Measurements from ENCODE around the gene CREB5.

Gene CREB5

DNA sequence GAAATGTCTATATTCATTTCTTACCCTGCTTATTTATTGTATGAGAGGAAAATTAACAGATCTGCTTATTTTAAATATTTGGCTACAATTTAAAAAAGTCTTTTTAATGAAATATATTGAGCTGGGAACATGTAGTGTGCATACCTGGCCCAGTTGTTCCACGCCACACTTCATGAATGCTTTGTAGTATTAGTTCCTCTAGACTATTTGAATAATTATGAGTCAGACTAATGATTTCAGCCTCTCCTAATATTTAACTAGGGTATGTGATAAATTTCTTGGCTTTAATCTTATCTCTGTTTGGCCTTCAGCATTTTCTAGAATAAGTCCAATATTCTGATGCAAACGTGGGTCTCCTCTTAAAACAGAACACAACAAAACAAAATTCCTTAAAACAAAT is 226.6 kb downstream of the CREB5 start:
- TF ChIP-seq EGR1 (IDR thresholded peaks at IDR 0.05) (no peak), NFIC (IDR thresholded peaks at IDR 0.05) (no peak), TAF1 (IDR thresholded peaks at IDR 0.05; ENCODE audit: low read depth) (no peak), EP300 (IDR thresholded peaks at IDR 0.05; ENCODE audit: borderline replicate concordance) (no peak), YY1 (IDR thresholded peaks at IDR 0.05; ENCODE audit: low read depth) (no peak), FOXM1 (IDR thresholded peaks at IDR 0.05; ENCODE audit: borderline replicate concordance, low read depth) (no peak)
- TF ChIP-seq, protein P1, sequence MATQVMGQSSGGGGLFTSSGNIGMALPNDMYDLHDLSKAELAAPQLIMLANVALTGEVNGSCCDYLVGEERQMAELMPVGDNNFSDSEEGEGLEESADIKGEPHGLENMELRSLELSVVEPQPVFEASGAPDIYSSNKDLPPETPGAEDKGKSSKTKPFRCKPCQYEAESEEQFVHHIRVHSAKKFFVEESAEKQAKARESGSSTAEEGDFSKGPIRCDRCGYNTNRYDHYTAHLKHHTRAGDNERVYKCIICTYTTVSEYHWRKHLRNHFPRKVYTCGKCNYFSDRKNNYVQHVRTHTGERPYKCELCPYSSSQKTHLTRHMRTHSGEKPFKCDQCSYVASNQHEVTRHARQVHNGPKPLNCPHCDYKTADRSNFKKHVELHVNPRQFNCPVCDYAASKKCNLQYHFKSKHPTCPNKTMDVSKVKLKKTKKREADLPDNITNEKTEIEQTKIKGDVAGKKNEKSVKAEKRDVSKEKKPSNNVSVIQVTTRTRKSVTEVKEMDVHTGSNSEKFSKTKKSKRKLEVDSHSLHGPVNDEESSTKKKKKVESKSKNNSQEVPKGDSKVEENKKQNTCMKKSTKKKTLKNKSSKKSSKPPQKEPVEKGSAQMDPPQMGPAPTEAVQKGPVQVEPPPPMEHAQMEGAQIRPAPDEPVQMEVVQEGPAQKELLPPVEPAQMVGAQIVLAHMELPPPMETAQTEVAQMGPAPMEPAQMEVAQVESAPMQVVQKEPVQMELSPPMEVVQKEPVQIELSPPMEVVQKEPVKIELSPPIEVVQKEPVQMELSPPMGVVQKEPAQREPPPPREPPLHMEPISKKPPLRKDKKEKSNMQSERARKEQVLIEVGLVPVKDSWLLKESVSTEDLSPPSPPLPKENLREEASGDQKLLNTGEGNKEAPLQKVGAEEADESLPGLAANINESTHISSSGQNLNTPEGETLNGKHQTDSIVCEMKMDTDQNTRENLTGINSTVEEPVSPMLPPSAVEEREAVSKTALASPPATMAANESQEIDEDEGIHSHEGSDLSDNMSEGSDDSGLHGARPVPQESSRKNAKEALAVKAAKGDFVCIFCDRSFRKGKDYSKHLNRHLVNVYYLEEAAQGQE (IDR thresholded peaks at IDR 0.05; ENCODE audit: low read depth): no peak

DNA sequence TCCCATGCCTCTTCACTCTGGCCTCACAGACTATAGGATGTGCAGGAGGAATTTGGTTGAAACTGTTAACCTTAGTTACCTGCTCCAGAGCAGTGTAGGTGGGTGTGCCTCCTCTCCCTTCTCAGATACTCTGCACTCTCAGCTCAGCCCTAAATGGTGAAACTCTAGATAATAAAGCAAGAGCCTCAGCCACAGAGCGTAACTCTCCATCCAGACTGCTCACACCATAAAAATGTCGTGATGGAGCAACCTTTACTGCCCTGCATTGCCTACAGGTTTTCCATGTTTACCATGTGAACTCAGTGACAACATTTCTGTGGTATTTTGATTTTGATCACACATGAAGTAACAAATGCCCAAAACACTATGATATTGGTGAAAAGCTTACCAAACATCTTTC is 227.7 kb downstream of the CREB5 start:
- TF ChIP-seq TAF1 (IDR thresholded peaks at IDR 0.05; ENCODE audit: low read depth) (no peak), EP300 (IDR thresholded peaks at IDR 0.05; ENCODE audit: borderline replicate concordance) (no peak), YY1 (IDR thresholded peaks at IDR 0.05; ENCODE audit: low read depth) (no peak), TEAD4 (IDR thresholded peaks at IDR 0.05) (no peak), CREB1 (IDR thresholded peaks at IDR 0.05; ENCODE audit: low read depth) (no peak), ZBTB7A (IDR thresholded peaks at IDR 0.05; ENCODE audit: low read depth) (no peak), EGR1 (IDR thresholded peaks at IDR 0.05) (no peak), FOXM1 (IDR thresholded peaks at IDR 0.05; ENCODE audit: borderline replicate concordance, low read depth) (no peak)
- TF ChIP-seq, protein P1 (IDR thresholded peaks at IDR 0.05; ENCODE audit: low read depth): no peak
- TF ChIP-seq, protein P2, sequence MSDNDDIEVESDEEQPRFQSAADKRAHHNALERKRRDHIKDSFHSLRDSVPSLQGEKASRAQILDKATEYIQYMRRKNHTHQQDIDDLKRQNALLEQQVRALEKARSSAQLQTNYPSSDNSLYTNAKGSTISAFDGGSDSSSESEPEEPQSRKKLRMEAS (IDR thresholded peaks at IDR 0.05): no peak

DNA sequence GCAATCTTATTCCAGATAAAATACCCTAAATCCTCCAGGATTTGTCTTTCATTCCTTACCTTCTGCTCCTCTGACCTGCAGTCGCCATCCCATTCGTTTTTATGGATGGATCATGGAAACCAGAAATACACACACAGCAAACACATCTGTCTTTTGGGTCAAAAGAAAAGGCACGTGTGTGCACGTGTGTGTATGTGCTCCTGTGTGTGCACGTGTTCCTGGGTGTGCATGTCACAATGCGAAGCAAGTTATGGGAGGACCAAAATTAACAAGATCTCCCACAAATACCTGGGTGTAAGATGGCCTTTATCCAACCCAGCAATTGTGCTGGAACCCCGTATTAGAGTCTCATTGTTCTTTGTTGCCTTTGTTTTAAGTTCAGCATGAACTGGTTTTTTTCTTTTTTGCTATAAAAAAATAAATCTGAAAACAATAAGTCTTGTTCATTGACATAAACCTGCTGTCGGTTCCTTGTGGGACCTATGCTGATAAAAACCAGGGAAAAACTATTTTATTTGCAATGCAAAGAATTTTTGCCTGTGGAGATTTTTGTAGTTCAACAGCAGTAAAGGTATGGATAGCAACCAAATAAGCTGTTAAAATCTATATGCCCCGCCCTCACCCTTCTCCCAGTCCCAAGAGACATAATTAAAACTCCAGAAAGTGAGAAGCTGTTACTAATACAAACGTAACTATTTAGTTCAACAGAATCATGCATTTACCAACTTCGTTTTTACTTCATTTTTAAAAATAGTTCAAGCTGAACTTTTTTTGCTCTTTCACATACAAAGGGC is 229.6 kb downstream of the CREB5 start:
- TF ChIP-seq TCF12 (IDR thresholded peaks at IDR 0.05; ENCODE audit: low read depth): no peak
- TF ChIP-seq, protein P2 (IDR thresholded peaks at IDR 0.05): no peak
- no peak for TF ChIP-seq EGR1 (IDR thresholded peaks at IDR 0.05)
- no peak for TF ChIP-seq EP300 (IDR thresholded peaks at IDR 0.05; ENCODE audit: borderline replicate concordance)
- no peak for TF ChIP-seq CREB1 (IDR thresholded peaks at IDR 0.05; ENCODE audit: low read depth)
- no peak for TF ChIP-seq TEAD4 (IDR thresholded peaks at IDR 0.05)
- no peak for TF ChIP-seq ZBTB7A (IDR thresholded peaks at IDR 0.05; ENCODE audit: low read depth)
- no peak for TF ChIP-seq TAF1 (IDR thresholded peaks at IDR 0.05; ENCODE audit: low read depth)
- TF ChIP-seq CEBPB (IDR thresholded peaks at IDR 0.05): no peak
- TF ChIP-seq YY1 (IDR thresholded peaks at IDR 0.05; ENCODE audit: low read depth): no peak
- TF ChIP-seq FOXM1 (IDR thresholded peaks at IDR 0.05; ENCODE audit: borderline replicate concordance, low read depth): no peak

DNA sequence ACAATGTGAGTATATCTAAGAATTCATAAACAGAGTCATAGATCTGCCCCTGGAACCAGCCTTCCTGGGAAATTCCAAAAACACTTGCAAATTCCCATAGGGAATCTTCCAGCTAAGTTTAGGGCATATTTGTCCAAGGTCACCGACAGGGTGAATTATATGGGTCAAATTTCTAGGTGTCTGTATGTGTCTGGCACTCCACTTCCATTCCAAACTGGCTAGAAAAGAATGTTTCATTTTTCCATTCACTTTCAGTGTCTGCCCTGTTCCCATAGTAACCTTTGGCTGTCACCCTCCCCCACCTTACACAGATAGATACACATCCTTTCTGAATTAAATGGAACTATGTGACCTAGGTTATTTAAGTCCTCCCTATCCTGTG is 230.9 kb downstream of the CREB5 start:
- no peak for TF ChIP-seq NFIC (IDR thresholded peaks at IDR 0.05)
- TF ChIP-seq TAF1 (IDR thresholded peaks at IDR 0.05; ENCODE audit: low read depth): no peak
- TF ChIP-seq, protein P1 (IDR thresholded peaks at IDR 0.05; ENCODE audit: low read depth): no peak
- TF ChIP-seq CREB1 (IDR thresholded peaks at IDR 0.05; ENCODE audit: low read depth): no peak
- no peak for TF ChIP-seq EGR1 (IDR thresholded peaks at IDR 0.05)
- no peak for TF ChIP-seq TEAD4 (IDR thresholded peaks at IDR 0.05)
- TF ChIP-seq, protein P3, sequence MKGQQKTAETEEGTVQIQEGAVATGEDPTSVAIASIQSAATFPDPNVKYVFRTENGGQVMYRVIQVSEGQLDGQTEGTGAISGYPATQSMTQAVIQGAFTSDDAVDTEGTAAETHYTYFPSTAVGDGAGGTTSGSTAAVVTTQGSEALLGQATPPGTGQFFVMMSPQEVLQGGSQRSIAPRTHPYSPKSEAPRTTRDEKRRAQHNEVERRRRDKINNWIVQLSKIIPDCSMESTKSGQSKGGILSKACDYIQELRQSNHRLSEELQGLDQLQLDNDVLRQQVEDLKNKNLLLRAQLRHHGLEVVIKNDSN (IDR thresholded peaks at IDR 0.05): no peak
